Pons (tissue), 1 donor: ENCODE measurements around the gene UNC5B.

Experiments
- DNase-seq: peaks from one replicate; pipeline ENCODE4 v3.0.0-alpha.2; 2016; ENCODE audit warnings: low spot score

UNC5B gene

DNA sequence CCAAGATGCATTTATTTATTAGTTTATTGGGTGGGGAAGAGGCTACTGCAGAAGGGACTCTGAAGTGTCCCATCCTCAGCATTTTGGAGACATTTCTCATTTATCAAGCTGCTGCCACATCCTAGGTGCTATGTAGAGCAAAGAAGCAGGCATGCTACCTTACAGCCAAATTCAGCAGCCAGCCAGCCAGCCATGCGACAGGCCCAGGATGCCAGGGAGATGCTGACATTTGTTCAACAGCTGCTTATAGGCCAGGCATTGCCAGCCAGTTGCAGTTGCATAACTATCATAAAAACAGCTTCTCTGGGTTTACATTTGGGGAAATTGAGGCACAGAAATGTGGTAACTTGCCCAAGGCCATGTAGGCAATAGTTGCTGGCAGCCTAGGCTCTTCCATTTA is 109.0 kb downstream of the UNC5B start:
- DNase-seq, result no peak

DNA sequence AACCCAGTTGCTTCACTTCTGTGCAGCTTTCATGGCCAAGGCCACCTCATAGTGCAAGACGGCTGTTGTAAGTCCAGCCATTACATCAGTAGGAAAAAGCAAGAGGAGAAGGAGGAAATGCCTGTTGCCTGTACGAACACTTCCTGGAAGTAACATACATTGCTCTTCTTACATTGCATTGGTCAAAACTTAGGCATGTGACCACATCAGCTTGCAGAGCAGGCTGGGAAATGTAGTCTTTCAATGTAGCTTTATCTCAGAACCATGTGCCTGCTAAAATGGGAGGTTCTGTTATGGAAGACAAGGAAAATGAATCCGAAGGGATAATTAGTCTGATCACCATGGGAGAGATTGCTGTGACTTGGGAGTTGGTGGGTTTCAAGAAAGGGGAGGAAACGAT is 111.0 kb downstream of the UNC5B start:
- DNase-seq, result peak; percentile 31

DNA sequence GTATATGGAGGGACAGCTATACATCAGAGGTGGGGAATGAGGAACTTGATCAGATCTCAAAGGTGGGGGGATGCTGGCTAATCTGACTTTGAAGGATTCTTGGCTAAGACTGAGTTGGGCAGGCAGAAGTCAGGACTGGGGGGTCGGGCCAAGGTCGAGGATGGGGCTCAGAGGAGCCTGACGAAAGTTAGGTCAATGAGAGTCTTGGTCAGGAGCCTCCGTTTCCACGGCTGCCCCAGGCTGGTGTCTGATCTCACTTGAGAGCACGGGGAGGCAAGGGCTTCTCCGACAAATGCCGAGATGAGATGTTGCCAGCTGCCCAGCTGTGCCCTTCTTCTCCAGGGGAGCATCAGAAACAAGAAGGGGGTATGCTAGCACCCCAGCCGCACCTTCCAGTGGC is 112.4 kb downstream of the UNC5B start:
- no peak for DNase-seq

DNA sequence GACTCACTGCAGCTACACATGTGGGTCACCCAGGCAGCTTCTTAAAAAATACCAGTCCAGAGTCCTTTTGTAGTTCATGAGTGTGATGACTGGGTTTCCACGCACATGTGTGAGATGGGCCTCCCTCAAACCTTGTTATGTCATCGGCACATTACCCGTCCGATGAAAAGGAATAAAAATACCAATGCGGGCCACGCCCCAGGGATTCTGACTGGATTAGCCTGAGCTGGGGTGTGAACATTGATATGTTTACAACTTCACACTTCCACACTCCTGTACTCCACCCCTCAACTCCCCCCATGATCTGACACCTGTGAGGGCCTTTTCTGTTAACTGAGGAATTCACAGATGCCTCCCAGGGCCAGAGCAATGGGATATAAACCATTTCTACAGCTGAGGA is 112.9 kb downstream of the UNC5B start:
- no peak for DNase-seq

DNA sequence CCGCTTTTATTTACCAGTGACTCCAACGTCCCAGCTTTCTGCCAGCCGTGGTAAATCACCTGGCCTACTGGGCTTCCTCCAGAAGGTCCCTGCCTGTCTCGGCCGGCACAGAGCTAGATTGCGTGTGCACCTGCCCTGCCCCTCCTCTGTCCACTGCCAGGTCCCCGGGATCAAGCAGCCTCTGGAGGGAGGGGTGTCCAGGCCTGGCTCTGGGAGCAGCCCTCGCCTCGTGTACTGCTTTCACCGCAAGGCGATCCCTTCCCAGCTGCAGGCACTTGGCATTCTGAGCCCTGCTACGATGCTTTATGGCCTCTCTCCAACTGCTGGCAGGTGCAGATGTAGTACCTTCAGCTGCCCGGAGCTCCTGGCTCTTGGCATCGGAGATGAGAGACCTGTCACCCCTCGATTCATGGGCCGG is 114.1 kb downstream of the UNC5B start:
- DNase-seq, result no peak

DNA sequence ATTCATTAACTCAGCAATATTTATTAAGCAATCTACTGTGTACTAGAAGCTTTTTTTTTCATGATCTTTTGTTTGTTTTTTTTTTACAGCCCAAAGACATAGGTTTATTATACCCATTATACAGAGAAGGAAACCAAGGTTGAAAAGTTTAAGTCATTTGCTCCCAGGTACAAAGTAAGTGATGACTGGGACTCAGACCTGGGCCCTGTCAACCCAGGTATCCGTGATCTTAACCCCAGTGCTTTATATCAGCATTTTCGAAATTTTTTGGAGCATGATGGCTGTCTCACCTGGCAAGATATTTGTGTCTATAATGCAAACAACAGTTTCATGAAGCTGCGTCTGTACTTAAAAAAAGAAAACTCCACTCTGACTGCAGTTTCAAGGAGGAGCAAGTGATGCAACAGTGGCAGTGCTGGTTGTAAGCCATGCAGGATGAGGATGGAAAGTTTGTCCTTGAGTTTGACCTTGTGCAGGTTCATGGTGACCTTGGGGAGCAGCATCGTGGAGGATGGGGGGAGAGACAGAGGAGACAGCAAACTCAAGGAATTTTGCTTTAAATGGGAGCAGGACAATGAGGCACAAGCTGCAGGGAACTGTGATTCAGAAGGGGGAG is 118.5 kb downstream of the UNC5B start:
- DNase-seq, result no peak

DNA sequence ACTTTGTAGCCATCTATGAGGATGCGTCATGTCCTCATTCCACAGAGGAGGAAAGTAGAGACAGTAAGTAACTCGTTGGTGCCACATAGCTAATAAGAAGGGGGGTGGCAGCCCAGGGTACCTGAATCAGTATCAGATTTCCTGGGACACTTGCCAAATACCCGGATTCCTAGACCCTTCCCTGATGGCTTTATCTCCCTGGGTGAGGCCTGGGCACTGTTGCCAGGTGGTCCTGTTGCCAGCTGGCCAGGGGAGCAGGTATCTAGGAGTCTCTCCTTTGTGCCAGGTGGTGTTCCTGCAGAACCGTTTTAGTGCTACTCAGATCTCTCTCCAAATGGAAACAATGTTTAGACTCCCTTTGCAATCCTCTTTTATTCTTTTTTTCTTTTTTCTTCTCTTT is 119.4 kb downstream of the UNC5B start:
- no peak for DNase-seq

DNA sequence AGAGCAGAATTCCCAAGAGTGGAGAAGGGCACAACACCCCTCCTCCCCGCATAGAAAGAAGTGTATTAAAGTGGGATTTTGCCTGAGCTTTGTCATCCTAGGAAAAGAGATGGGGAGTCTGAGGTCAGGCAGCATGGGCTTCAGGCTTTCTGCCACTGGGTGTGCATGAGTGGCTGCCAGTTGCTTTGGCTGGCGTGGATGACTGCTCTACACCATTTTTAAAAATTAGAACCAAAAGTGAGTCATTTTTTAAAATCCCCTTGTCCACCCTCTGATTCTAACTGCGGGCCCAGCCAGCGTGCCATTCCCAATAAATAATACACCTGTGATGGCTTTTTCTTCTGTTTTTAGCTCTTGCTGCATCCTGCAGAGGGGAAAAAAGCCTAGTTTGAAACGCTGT is 120.1 kb downstream of the UNC5B start:
- no peak for DNase-seq

DNA sequence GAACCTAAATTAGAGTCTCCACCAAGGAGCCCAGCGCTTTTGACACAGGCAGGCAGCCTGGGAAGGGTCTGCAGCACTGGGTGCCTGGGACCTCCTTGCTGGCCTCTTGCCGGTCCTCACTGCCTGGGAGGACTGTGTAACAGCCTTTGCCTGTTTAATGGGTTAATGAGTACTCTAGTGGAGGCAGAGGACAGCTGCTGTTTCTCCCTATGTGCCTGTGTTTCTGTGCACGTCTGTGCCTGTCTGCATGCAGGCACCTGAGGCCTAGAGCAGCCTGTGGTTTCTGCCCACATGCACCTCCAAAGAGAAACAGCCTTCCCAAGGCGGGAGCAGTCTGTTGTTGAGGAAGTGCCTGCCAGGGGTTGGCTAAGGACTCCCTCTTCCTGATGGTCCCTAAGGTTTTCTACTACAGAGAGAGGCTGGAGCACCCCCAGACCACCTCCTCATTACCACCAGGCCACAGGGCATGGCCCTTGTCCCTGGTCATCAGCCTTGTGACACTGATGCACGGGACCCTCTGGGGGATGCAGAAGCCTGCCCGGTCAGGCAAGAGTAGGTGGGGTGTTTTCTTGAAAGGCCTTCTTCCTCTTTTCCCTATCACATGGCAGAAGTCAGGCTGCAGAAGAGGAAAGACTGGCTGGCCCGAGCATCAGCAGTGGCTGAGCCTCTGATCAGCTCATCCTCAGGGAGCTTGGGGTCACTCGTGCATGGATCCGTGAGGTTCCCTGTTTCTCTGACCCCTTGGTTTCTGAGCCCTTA is 120.9 kb downstream of the UNC5B start:
- DNase-seq, result peak; percentile 63

DNA sequence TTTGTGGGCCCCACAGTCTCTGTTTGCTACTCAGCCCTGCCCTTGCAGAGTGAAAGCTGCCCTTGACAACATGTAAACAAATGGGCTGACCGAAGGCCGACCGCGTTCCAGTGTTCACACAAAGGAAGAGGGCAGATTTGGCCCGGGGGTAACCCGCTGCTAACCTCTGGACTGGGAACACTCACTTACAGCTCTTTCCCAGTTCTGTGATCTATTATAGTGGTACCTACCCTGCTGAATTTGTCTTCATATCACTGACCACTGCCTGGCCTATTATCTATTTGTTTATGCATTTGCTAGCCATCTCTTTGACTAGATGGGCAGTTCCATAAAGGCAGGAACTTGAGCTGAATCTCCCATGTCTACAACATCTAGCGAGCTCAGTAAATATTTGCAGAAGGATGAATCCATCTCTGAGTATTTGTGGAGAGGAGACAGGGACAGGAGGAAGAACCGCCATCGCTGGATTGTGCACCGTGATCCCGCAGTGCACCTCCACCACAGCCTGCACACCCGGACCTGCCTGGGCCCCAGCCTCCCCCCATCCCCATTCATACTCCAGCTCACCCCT is 121.9 kb downstream of the UNC5B start:
- no peak for DNase-seq

DNA sequence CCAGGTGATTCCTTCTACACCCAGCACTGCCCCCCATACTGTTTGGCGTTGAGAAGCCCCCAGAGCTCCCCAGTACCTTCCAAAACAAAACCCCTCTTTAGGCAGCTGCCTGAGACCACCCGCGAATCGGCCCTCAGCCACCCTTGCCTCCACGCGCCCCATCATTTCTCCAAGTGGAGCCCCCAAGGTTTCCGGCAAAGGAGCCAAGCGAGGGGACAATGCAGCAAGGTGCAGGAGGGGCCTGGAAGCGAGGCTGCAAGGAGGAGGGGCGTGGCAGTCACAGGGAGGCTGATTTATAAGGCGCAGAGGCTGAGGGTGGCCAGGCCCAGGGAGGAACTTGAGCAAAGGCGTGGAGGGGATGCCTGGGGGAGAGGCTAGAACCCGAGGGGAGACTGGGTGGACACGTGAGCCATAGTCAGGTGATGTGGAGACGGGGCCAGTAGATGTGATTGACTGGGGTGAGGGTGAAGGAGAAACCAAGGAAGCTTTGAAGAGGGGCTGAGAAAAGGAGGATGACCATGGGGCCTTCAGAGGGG is 122.9 kb downstream of the UNC5B start:
- DNase-seq, result no peak

DNA sequence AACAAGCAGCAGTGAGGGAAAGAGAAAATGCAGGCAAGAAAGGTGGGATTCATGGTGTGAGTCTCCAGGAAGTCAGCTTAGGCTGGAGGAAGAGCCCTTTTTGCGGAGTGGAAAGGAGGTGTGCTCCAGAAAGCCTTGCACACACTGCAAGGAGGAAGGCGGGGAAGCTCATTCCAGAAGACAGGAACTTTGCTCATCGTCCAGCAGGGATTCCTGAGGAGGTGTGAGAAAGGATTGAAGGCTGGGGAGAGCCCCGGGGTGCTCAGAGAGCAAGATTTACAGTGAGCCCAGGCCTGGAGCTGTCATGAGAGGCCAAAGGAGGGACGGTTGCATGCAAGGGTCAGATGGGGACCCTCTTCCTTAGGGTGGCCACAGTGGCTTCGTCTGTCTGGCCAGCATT is 124.3 kb downstream of the UNC5B start:
- DNase-seq, result no peak

DNA sequence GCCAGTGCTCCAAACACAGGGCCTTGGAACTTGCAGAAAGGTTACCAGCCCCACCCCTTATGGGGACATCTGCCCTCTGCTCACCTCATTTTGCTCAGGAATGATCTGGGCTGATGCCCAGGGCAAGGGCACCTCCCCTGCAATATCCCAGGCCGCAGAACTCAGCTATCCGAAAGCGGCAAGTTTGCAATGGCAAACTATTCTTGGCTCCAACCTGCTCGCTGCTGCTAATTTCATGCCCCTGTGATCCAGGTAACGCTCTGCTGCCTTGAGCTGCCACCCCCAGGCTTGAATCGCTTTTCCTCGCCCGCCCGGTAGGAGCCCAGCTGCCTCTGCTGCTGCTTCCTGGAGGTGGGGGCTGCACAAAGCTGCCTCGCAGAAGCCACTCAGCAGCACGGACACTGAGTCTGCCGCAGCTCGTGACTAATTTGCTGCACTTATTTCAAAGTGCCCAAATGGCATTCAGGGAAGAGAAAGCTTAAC is 124.9 kb downstream of the UNC5B start:
- no peak for DNase-seq

DNA sequence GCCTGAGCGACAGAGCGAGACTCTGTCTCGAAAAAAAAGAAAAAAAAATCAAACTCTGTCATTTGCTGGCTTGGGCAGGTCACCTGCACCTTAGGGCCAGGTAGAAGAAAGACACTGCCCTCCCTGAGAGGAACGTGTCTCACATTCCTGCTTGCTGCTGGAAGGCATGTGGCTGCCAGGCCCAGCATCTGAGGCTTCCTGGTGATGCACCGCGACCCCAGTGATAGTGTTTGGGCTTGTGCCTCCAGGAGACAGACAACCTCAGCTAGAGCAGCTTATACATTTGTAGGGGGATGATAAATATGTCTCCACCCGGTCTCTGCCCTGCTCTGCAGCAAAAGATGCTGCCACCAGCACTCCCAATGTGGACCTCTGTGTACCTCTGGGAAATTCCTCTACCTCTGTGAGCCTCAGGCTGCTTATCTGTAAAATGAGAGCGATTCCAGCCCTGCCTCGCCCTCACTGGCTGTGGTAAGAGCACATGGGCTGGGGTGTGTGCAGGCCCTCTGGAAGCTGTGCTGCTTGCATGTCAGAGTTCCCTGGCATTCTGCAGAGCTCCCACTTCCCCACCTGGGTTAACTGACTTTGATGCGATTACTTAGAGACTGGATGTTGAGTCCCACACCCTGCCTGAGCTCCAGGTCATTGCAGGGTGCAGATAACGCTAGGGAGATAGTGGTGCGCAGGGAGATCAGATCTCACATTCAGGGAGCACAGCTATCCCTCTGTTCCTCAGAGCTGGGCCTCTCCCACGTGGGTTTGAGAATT is 126.5 kb downstream of the UNC5B start:
- DNase-seq, result no peak

DNA sequence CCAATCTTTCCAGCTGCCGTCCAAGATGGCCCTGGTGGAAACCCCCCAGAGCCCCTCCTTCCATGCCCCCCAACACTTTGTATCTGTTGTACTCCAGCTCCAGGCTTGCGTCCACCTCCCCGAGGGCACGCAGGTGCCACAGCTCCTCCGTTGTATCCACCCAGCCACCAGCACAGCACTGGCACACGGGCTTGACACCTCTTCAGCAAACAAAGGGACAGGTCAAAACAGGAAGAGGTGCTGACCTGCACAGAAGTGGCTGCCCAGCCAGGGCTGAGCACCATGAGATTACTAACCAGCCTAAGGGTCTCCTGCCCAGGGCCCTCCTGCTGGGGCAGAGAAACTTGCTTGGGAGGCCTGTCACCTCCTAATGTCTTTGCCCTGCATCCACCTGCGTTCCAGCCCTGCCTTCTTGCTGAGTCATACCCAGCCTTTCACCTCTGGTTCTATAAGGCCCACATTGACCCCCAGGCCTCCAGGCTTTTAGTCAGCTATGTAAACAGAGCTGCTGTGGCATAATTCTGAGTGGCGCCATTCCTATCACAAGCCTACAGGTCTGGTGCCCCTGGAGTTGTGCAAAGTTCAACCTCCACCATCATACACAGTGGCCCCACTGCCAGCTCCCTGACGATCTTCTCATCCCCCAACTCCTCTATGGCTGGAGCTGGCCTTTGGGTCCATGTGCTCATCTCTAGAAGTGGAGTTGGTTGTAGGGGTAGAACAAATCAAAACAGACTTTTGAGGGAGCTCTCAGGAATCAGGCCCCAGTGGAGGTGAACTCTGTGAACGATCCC is 127.6 kb downstream of the UNC5B start:
- DNase-seq, result no peak

DNA sequence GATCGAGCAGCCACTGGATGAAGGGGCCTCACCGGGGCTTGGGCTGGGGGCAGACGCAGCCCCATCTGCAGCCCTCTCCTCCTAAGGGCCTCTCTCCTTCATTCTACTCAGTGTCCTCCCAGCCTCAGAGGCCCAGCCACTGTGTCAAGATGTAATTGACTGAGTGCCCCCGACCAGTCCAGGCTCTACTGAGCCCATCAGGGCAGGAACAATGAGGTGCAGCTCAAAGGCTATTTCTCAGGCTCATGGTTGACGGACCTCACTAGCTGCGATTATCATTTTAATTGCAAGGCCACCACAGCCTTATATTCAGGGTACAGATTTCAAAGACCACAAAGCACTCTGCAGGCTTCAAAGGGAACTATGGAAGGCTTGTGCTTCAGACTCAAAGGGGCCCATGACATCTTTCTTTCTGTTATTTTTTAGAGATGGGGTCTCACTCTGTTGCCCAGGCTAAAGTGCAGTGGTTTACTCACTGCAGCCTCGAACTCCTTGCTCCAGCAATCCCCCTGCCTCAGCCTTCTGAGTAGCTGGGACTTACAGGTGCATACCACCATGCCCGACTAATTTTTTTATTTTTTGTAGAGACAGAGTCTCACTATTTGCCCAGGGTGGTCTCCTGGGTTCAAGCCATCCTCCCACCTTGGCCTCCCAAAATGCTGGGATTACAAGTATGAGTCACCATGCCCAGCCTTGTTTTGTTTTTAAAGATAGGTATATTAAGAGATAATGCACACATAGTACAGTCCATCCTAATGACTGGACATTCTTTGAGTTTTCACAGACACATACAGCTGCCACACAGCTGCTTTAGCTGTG is 130.4 kb downstream of the UNC5B start:
- no peak for DNase-seq

DNA sequence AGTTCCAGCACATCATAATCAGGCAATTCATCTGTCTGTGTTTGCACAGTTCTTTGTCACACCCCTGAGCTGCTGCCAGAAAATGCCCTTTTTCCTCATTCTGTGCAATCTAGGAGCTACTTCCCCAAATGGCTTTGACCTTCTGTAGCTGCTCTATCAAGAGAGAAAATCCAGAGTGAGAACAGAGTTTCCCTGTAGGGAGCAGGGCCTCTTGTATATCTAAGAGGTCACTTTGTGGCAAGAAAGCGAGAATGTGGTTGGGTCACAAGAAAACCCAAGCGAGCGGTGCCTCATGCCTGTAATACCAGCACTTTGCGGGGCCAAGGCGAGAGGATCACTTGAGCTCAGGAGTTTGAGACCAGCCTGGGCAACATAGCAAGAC is 131.0 kb downstream of the UNC5B start:
- peak; percentile 73 for DNase-seq

DNA sequence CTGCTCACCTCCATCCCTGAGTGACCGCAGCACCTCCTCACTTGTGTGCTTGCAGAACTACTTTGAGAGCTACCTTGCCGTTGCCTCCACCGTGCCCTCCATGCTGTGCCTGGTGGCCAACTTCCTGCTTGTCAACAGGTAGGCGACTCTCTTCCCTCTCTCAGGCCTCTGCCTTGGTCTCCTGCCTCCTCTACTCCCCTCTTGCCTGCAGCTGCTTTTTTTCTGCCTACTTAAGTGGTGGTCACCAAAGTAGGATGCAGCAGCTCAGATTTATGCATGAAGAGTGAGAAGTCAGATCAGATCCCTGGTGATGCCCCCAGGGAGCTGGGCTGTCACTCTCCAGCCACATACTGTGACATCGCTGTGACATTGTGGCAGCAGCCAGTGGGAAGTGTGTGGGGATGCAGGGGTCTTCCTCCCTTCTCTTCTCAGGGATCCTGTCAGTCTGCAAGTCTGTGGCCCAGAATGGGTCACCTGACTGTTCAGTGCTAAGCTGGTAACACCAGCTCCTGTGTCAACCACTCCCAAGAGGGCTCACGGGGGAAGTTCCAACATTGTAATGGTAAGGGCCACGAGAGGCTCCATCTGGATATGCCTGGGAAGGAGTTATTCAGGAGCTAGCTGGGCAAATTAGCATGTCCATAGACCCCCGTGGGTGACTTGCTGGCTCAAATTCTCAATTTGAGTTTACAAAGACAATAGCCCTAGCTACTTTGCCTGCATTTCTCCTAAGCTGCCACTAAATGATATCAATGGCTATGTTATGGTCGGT is 132.0 kb downstream of the UNC5B start:
- DNase-seq, result no peak

DNA sequence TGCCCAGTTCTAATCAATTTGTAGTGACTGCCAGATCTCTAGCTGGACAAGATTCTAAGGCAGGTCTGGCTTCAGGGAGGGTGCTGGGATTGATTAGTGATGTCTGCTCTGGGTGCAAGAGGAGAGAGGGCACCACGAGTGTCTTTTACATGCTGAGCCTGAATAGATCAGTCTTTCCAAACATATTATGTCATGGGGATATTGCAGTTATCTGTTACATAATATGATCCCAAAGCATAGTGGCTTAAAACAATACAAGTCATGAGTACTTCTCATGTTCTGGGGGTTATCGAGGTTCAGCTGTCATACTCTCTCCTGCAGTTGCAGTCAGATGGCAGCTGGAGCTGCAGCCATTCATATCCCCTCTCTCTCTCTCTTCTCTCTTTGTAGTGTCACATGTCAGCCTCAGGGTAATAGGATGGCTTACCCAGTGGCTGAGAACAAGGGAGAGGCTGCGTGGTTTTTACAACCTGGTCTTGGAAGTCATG is 132.7 kb downstream of the UNC5B start:
- no peak for DNase-seq

DNA sequence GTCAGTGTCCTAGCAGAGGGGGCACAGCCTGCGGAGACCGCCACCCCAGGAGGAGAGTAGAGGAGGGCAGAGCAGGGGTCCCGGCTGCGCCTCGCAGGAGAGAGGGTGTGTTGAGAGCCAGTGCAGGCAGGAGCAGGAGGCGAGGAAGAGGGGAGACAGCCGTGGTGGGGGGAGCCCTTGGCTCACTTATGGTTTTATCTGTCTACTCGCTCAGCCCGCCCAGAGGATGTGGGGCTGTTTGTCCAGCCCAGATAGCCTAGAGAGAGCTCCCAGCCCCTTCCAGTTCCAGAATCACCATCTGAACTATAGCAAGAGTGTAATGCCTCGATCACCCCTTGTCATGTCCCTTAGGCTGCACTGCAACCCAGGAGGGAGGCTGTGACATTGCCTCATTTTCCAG is 133.3 kb downstream of the UNC5B start:
- DNase-seq, result no peak
